Forelimb muscle (tissue), 1 donor: ENCODE measurements around the gene SYNJ2. TPM values are rescaled to one million over a fixed set of nuclear protein-coding genes. Genes with fewer than 3 reads are reported as not detected.

ENCODE experiments used
- DNase-seq: peaks from one replicate; pipeline ENCODE4 v3.0.0-alpha.2; 2013; ENCODE audit warnings: low read depth
- polyA plus RNA-seq: library from polyadenylated mRNA; unstranded; fragments of 120-200 nt; gene quantifications from one replicate; pipeline ENCODE4 v1.2.1, GENCODE V29; 2013; ENCODE audit not compliant: insufficient read length

The SYNJ2 gene
- polyA plus RNA-seq, 1 donor: 8.4 TPM

DNA sequence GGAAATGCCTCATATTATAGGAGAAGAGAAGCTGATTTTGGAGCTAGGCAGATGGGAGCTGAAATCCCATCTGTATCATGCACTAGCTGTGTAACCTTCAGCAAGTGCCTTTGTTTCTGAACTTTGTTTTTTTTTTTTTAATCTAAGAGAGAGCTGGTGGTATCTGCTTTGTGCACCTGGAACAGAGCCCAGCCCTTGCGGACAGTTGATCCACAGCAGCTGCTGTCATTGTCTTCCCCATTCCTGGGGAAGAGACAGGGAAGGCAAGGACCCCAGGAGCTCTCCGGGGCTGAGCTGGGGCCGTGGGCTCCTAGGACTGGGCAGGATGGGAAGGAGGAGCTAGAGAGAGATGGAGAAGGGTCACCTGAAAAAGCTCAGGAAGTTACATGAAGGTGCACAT, 92.1 kb downstream of the SYNJ2 start:
- DNase-seq: no peak

- DNase-seq: no peak
Measured at GRCh38 chr6:158076548-158076947, 94.9 kb downstream of the SYNJ2 start.

GRCh38 chr6:158077676-158078075, 96.0 kb downstream of the SYNJ2 start:
- no peak for DNase-seq

DNA sequence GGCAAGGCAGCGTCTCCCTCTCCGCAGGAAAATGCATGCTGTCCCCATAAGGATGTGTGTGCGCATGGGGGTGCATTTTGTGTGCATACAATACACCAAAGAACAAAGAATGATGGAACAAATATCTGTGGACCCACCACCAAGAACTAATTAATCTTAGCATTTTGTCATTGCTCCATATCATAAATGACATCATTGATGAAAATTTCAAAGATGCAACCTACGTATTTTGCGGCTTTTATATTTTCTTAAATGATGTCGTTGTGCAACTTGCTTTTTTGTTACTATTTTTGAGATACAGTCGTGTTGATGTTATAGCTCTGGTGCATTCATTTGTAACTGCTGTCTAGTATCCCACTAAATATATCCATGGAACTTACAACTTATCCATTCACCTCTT, 96.7 kb downstream of the SYNJ2 start:
- no peak for DNase-seq

GRCh38 chr6:158080849-158081656, 99.4 kb downstream of the SYNJ2 start:
- DNase-seq: no peak

DNA sequence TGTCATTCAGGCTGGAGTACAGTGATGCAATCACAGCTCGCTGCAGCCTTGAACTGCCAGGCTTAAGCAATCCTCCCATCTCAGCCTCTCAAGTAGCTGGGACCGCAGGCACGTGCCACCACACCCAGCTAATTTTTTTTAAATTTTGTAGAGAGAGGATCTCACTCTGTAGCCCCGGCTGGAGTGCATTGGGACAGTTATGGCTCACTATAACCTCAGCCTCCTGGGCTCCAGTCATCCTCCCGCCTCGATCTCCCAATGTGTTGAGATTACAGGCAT, 99.9 kb downstream of the SYNJ2 start:
- DNase-seq: no peak

DNA sequence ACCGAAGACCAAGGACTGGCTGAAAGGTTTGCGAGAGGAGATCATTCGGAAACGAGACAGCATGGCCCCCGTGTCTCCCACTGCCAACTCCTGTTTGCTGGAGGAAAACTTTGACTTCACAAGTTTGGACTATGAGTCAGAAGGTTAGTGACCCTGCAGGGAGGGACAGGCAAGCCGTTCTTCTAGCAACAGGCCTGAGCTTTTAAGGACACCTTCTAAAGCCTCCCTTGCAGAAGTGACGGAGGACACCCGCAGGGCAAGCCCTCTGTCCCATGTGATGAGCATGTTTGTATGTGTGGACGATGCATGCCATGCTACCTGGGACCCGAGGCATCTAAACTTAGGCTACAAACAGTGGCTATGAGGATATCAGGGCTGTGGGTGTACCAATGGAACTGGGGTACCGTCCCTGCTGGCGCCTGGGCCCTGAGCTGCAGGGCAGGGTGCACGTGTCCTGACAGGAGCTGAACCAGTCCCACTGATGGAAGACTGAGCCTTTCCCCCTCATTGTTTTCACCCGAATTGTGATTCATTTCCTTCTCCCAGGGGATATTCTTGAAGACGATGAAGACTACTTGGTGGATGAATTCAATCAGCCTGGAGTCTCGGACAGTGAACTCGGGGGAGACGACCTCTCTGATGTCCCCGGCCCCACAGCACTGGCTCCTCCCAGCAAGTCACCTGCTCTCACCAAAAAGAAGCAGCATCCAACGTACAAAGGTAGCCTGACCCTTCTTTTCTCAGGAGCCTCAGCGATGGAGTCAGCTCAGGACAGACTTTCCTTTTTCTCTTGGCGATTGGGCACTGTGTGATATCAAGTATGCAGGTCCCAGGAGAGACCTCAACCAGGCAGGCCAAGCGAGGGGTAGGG, 102.0 kb downstream of the SYNJ2 start:
- DNase-seq: no peak

GRCh38 chr6:158085261-158086053, 103.8 kb downstream of the SYNJ2 start:
- no peak for DNase-seq

DNA sequence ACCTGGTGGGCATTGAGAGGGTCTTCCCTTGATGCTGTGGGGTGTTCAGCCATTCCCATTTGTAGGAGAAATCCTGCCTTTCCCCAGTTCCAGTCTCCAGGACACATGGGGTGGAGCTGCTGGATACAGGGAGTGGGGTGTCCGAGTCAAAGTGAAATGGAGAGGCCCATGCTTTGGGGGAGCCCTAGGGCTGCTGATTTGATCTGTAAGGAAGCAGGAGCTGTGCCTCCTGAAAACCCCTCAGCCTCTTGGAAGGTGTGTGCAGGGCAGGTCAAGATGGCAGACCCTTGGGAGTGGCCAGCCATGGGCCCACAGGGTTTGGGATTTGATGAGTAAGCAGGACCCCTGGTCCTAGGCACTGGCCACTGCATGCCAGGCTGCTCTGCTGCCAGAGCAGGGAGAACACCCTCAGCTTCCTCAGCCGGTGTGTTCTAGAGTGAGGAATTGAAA, 104.4 kb downstream of the SYNJ2 start:
- no peak for DNase-seq

GRCh38 chr6:158086504-158087223, 105.0 kb downstream of the SYNJ2 start:
- DNase-seq: no peak

- DNase-seq: no peak
Measured at GRCh38 chr6:158087224-158087867, 105.7 kb downstream of the SYNJ2 start.

DNA sequence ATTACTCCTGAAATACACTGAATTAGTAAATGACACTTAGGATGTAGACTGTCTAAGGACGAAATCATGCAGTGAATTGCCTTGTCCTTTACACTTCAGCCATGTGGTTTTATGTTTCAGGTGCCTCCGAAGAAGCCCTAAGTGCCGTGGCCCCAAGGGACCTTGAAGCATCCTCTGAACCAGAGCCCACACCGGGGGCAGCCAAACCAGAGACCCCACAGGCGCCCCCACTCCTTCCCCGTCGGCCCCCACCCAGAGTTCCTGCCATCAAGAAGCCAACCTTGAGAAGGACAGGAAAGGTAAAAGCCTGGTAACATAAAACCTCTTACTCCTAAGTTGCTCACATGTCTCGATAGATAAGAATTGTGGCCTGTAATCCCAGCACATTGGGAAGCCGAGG, 111.1 kb downstream of the SYNJ2 start:
- DNase-seq: no peak

GRCh38 chr6:158095031-158095430, 113.4 kb downstream of the SYNJ2 start:
- no peak for DNase-seq

- no peak for DNase-seq
Measured at GRCh38 chr6:158095671-158096070, 114.0 kb downstream of the SYNJ2 start.

DNA sequence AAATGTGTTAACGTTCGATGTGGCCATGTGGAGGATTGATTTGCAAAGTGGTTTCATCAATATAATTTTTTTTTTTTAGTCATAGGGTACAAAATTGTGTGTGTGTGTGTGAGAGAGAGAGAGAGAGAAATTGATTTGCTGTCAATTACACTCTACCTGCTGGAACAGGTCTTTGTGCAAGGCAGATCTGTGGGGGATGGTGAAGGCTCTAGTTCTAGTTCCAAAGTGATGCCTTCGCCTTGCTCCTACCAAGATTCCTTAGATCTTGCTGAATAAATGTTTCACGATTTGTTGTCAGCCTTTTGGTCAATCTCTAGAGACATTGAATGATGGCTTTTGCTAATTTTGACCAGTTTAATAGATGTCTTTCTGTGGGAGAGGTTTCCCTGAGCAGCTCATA, 121.6 kb downstream of the SYNJ2 start:
- DNase-seq: no peak

DNA sequence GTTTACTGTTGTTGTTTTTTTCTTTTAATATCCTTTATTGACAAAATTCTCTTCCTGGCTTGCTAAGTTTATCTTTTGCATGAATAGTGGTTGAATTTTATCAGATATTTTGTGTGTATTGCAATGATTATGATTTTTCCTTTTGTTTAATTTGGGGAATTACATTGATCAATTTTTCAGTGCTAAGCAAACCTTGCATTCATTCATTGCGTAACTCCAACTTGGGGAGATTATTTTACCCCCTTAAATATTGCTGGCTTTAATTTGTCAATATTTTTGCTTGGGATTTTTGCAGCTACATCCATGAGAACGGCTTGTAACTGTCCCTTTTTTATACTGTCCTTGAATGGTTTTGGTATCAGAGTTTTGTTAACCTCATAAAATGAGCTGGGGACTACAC, 123.0 kb downstream of the SYNJ2 start:
- DNase-seq: no peak

DNA sequence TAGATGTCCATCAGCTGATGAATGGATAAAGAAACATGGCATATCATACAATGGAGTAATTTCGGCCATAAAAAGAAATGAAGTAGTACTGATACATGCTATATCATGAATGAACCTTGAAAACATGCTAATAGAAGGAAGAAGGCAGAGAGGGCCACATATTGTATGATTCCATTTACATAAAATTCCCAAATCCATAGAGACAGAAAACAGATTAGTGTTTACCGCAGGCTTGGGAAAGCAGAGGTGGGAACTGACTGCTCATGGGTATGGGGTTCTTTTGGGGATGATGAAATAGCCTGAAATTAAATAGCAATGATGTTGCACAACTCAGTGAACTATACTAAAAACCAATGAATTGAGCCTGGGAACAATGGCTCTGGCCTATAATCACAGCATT, 128.1 kb downstream of the SYNJ2 start:
- no peak for DNase-seq

DNA sequence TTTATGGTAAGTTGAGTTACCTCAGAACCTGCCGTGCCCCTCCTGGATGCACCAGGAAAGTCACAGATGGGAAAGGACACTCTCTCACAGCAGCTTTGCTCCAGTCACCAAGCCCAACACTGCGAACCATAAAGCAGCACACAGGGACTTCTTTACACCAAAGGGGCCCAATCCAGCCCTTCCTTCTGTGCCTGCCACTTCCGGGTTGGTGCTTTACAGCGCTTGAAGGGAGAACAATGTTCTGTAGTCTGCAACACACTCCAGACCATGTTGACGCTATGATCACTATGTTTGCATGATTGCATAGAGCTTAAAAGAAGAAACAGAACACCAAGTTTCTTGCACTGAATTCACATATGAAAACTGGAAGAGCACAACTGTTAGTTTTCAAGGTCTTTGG, 129.3 kb downstream of the SYNJ2 start:
- DNase-seq: no peak

- no peak for DNase-seq
Measured at GRCh38 chr6:158111987-158112386, 130.3 kb downstream of the SYNJ2 start.

DNA sequence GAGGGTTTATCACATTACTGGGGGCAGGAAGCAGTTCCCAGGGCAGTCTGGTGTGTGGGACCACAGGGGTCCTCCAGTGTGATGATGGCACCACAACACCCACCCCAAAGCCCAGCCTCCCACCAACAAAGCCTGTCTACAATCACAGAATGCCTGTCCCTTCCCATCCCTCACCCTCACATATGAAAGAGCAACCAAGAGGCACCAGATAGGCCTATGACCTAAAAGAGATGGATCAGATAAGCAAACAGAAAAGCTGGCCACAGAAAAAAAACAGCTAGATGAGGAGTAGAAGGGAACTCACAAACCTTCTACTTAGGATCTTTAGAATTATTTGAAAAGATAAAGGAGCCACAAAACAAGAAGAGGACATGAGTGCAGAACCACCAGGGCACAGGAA, 132.1 kb downstream of the SYNJ2 start:
- no peak for DNase-seq

DNA sequence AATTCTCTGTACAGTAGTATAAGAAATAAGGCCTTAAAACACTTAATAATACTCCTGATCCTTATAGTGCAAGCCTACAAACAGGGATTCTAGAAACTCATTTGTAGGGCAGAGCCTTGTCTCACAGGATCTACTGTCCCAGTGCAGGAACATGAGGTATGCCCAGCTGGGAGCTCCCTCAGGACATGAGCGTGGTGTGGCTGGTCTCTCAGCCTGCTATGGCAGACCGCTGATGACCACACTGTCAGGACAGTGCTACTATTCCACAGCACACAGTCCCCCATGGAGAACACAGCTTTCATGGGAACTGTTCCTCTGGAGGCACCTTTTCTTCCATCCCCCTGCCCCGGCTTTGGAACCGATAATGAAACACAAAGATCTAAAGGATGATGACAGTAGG, 133.4 kb downstream of the SYNJ2 start:
- DNase-seq: no peak
